Sigmoid colon (tissue), 4 donors: ENCODE data around the gene KLHL29.
A peak's percentile ranks its signal among the peaks of the same experiment; 100 is the strongest.

Experiments used
- CTCF ChIP-seq, 4 experiments: fragments of 450-650 bp in 3 of 4; fragments of 200-600 bp in 1 of 4; IDR thresholded peaks; one replicate each; pipeline ENCODE4 v1.5.1; 2016 to 2019; ENCODE audit warnings: antibody characterized with exemption in 4 of 4, mild to moderate bottlenecking in 3 of 4, moderate library complexity in 2 of 4
- EP300 ChIP-seq, 4 donors: sonication (generic); formaldehyde crosslinking; IDR thresholded peaks; one replicate each; pipeline ENCODE4 v1.6.1; 2017; ENCODE audit warnings: antibody characterized with exemption in 4 of 4
- POLR2A ChIP-seq, 2 donors: fragments of 450-650 bp; IDR thresholded peaks; one replicate each; pipeline ENCODE4 v1.6.1; 2016; ENCODE audit warnings: antibody characterized with exemption in 2 of 2, mild to moderate bottlenecking in 2 of 2, moderate library complexity in 2 of 2
- POLR2AphosphoS5 ChIP-seq, 4 donors: sonication (generic); formaldehyde crosslinking; IDR thresholded peaks; one replicate each; pipeline ENCODE4 v1.6.1; 2017; ENCODE audit warnings: antibody characterized with exemption in 4 of 4

- TF ChIP-seq CTCF (IDR thresholded peaks at IDR 0.05) (no peak), POLR2A (IDR thresholded peaks at IDR 0.05) (no peak), EP300 (IDR thresholded peaks at IDR 0.05) (peak in 1 of 4 donors; percentile 33), POLR2AphosphoS5 (IDR thresholded peaks at IDR 0.05) (peak; percentile 54 to 78 (median 62))
Measured at GRCh38 chr2:23745726-23746105, 360.7 kb downstream of the KLHL29 start.
